GM12891 (cell line): ENCODE measurements around the gene GAGE10.

Experiments used
- PAX5 ChIP-seq: IDR thresholded peaks from 2 replicates; pipeline ENCODE4 v1.6.1; 2011; ENCODE audit warnings: low read length, moderate library complexity, mild to moderate bottlenecking; ENCODE audit not compliant: insufficient read depth, severe bottlenecking
- POLR2A ChIP-seq: IDR thresholded peaks from 2 replicates; pipeline ENCODE4 v1.6.1; 2011; ENCODE audit warnings: low read depth, low read length, control low read depth
- POLR2AphosphoS5 ChIP-seq: IDR thresholded peaks from 2 replicates; pipeline ENCODE4 v1.6.1; 2011; ENCODE audit warnings: low read depth, low read length, control low read depth
- TAF1 ChIP-seq: IDR thresholded peaks from 2 replicates; pipeline ENCODE4 v1.6.1; 2011; ENCODE audit warnings: low read depth, low read length, control low read depth

DNA sequence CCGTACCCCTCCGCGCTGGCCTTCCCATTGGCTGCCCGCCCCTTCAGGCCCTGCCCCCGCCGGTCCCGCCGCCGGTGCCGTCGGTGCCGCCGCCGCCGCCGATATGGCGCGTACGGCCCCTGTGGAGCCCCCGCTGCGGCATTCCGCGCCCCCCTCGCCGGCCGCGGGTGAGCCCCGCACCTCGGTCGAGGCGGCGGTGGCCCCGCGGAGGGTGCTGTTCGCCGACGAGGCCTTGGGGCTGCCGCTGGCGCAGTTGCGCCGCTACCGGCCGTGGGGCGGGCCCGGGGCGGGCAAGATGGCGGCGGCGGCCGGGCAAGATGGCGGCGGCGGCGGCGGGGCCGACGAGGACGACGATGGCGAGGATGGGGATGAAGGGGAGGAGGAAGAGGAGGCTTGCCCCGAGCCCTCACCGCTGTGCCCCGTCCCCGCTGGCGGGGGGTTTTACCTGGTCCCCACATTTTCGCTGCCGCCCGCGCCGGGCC lies 33.6 kb upstream of the GAGE10 start, which contains the start of gene PPP1R3F:
- TF ChIP-seq POLR2A (no peak), PAX5 (no peak), TAF1 (no peak), POLR2AphosphoS5 (no peak)
